Hematopoietic multipotent progenitor cell treated with erythropoietin and hydrocortisone succinate and interleukin-3 and kit ligand, for 6 days (in vitro differentiated cells): ENCODE results near the gene NKX1-1.
"Not testable (repeated sequence)": the region's sequence is repeated elsewhere in the genome, so short reads cannot be mapped to it uniquely, and the experiment has no call there.

ENCODE experiments used
- DNase-seq: peaks from one replicate; pipeline ENCODE4 v3.0.0-alpha.2; 2015

NKX1-1 gene

DNA sequence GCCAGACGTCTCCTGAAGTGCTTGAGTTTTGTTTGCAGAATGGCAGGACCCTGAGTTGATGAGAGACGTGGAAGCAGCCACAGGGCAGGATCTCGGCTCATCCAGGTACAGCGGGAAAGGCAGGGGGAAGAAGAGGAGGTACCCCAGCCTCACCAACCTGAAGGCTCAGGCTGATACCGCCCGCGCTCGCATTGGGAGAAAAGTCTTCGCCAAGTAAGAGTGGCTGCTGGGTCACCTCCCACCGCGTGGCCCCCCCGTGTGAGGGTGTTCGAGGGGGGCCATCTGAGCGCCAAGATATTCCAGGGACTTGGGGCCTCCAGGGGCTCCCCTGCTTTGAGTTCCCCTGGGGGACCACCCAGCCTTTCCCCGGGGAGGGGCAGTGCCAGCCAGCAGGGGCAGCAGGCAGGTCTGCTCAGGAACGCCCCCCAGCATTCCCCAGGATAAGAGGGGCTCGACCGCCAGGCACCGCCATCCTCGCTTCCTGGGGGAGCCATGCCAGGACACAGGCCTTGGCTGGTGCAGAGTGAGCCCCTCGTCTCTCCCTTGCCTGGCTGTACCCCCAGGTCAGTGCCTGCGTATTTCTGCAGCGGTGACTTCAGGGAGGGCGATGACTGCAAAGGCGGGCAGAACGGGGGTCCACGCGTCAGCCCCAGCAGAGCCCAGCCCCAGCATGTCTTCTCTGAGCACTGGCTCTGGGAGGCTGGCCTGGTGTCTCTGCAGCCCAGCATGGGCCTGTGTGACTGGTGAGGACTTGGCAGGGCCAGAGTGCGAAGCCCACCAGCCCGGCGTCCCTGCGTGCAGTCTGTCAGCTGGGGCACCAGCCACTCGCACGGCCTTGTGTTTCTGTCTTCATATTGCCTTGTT, 22.3 kb downstream of the NKX1-1 start:
- DNase-seq = no peak

DNA sequence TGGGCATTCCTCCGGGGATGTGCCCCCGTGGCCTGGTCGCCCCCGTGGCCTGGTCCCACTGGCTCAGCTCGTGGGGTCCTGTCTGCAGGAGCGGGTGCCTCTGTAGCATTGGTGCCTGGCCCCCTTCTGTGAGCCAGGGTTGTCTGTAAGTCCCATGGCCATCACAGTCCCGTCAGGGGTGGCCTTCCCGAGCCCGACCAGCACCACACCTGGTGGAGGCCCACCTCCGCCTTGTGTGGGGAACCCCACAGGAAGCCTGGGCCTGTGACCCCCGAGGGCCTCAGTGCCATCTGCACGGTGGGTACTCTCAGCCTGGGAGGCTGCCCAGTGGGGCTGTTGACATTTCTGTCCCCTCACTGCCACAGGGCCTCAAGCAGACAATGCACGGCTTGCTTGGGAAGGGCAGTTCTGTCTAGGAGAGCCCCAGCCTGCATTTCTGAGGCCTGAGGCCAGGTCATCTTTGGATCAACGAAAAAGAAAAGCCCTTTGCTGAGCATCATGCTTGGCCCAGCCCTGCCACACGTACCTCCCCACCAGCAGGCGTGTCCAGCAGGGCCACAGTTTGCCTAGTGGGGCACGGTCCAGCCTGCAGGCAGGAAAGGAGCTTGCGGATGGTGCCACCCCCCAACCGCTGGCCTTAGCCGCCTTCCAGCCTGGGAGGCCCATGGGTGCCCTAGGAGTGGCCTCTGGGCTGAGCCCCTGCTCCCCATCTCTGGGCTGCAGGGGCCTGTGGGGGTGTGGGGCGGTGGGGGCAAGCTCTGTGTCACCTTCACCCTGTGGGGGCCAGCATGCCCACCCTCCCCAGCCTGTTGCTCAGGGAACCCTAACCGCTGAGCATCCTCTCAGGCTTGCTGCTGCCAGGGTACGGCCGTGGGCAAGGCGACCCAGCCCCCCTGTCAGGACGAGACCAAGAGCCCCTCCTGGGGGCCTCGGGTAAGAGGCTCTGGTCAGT, 23.2 kb downstream of the NKX1-1 start:
- DNase-seq = no peak

DNA sequence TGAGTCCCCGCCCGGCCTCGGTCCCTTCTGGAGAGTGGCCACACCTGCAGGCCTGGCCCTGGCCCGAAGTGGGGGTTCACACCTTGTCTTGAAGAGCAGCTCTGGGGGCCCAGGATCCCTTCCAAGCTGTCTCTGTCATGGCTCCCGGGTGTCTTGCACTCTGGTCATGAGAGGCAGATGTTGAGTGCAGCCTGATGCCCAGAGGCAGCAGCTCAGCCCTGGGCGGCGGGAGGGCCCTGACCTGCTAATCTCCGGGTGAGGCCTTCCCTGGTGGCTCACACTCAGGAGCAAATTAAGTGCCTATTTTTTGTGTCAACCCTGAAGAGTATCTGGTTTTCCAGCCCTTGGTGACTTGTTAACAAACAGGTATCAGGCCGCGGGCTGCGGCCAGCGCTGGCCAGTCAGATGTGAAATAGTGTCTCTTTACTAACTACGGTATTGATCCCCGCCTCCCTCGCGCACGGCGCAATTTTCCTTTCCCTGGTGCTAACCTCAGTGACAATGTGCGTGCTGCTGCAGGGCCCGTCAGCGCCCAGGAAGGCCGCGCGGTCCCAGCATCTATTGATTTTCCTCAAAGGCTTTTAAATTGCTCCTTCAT, 24.2 kb downstream of the NKX1-1 start:
- DNase-seq = no peak

DNA sequence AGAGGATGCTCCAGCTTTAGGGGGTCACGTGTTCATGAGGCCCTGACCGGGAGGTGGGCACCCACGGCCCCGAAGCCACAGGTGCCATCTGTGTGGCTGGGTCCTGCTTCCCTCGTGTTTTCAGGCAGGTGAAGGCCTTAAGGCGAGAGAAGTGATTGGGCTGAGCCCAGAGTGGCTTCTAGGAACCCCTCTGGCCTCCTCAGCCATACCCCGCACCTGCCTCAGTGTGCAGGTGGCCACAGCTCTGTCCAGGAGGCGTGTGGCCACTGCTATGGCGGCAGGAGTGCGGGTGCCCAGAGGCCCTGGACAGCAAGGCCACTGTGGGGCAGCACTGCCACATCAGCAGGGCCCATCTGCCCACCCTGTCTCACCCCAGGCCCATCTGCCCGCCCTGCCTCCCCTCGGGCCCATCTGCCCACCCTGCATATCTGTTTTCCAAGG, 25.0 kb downstream of the NKX1-1 start:
- no peak for DNase-seq

DNA sequence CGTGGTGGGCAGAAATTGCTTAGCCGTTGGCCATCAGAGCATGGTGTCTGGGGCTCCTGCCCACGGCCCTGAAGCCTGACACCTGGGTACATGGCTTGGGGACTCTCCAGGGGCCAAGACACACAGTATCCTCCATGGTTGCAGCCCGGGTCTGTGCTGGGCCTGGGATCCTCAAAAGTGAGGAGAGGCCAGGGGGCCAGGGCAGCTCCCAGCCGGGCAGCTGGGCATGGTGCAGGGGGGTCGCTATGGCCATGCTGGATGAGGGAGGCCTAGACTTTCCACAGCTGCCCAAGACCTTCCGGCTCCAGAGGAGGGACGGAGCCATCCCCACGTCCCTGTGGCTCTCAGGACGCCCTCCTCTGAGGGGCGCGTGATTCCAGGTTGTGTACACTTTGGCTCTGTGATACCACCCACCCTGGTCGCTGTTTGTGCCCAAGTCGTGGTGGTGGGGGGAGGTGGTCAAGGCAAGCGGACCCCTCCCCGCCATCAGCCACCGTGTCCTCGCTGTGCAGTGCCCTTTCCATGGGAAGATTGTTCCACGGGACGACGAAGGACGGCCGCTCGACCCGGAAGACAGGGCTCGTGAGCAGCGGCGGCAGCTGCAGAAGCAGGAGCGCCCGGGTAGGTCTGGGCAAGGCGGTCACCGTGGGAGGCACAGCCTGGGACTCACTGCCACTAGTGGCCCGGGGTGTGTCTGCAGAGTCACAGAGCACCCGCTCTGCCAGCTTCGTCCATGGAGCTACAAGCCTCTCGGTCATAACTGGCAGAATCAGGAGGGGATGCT, 25.7 kb downstream of the NKX1-1 start:
- DNase-seq = no peak

DNA sequence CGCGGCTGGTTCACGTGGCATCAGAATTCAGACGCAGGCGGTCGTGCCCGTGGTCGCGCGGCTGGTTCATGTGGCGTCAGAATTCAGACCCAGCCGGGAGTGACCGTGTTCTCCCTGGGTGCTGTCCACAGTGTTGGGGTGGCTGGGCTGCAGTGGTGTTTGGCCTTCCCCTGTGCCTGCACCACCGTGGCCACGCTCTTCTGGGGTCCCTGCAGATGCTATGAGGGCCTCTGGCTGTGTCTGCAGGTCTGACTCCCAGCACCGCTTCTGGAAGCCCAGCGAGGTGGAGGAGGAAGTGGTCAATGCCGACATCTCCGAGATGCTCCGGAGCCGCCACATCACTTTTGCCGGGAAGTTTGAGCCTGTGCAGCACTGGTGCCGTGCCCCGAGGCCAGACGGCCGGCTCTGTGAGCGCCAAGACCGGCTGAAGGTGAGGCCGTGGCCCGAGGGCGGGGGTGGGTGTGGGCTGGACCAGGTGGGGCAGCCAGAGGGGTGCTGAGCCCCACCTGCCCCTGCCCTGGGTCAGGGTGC, 26.4 kb downstream of the NKX1-1 start:
- no peak for DNase-seq

DNA sequence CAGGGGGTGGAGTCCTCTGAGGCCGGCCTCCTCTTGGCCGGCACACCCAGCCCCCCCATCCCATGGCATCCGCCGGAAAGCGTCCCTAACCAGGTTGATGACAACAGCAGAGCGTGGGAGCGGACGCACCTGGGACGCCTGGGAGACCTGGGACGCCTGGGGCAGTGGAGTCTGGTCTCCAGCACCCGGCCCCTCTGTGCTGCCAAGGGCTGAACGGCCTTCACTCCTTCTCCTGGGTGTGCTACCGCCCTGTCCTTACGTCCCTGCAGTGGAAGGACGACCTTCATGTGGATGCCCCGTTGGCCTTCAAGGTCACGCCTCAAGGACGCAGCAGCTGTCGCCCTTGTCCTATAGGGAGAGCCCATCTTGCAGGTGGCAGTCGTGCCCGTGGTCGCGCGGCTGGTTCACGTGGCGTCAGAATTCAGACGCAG, 26.9 kb downstream of the NKX1-1 start:
- no peak for DNase-seq

DNA sequence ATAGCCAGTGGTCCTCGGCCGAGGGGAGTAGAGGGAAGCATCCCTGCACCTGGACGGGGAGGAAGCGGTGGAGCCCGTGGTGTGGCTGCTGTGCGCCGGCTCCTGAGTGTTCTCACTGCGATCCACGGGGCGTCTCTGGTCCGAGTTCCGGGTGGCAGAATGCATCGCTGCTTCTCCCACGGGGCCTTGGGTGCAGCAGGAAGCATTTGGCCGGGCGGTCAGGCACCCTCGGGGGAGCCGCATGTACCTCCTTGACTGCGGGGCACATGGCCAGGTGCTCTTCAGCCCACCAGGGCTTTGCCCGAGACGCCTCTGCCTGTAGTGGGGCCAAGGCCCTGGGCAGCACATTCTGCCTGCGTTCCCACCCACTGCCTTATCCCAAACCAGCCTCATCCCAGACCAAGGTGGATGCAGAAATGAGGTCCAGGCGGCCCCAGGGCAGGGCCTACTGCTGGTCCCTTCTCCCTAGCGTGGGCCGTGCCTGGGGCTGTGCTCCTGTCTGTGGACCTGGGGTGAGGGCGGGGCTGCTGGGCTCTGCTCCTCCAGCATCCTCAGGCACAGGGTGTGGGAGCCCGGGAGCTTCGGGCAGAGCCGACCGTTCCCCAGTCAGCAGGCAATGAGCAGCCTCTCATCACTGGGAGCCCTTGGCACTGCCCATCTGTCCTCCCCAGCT, 27.5 kb downstream of the NKX1-1 start:
- no peak for DNase-seq

DNA sequence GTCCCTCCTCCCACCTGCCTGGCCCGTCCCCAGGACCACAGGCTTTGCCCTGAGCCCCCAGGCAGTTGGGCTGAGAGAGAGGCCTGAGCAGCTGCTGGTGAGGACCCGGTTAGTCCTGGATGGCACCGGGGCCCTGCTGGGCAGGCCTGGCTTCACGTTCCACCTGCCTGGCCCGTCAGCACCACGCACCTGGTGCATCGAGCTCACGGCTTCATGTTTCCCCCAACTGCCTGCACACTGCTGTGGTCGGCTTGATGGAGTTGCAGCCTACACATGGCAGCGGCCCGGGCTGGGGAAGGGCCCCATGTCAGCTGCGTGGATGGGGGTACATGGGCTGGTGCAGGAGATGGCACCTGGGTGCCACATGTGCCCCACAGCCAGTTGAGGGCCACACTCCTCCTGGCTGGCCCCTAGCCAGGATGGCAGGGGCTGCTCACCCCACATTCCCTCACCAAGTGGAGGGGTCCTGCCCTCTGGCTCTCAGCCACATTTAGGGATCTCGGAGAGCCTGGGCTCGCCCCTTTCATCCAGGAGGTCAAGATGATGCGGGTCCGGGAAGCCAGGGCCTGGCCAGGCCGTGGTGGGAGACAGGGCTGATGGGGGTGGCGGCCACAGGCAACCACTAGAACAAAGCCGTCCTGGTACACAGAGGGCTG, 28.5 kb downstream of the NKX1-1 start:
- no peak for DNase-seq

DNA sequence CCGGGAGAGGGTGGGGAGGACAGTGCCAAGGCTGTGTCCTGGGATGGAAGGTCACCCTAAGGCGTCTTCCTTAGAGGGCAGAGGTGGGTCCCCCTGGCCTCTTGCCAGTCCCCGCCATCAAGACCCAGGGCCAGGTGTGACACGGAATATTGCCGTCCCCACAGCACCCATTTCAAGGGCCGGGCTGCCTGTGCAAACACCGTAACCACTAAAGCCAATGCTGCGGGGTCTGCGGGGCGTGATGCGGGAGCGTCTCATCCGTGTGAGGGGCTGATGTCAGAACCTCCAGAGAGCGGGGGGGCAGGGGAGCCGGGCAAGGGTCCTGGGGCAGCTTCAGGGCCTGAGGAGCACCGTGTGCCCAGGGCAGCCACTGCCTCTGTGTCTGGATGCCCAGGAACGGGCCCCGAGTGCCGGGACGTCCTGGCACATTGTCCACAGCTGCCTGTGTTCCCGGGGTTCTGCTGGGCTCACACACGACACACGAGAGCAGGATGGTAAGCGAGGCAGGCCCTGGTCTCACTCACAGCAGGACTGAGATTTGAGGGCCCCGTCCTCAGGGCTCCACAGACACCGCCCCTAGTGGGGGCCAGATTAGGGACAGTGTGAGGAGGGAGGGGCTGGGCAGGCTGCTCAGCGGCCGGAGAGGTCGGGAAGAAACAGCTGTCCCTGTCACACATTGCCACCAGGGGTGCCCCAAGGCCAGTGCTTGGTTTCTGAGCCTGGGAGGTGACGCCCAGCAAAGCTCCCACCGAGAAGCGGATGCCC, 29.2 kb downstream of the NKX1-1 start:
- no peak for DNase-seq

DNA sequence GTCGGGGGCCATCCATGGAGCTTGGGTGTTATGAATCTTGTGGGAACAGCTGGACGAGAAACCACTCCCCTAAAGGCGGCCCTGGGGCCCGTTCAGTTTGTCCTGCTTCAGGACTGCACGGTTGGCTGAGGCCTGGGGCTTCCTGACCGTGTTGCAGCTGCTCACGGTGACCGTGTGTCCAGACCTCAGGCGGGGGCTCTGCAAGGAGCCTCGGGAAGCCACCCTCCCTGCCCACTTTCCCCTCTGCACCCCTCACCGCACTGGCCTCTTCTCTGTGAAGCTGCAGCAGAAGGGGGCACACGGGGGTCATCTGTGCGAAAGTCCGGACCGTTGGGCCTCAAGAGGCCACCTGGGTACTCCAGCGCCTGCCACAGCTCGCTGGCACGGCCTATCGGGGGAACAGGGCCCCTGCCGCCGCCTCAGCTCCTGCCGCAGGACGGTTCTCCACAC, 29.8 kb downstream of the NKX1-1 start:
- DNase-seq = no peak

DNA sequence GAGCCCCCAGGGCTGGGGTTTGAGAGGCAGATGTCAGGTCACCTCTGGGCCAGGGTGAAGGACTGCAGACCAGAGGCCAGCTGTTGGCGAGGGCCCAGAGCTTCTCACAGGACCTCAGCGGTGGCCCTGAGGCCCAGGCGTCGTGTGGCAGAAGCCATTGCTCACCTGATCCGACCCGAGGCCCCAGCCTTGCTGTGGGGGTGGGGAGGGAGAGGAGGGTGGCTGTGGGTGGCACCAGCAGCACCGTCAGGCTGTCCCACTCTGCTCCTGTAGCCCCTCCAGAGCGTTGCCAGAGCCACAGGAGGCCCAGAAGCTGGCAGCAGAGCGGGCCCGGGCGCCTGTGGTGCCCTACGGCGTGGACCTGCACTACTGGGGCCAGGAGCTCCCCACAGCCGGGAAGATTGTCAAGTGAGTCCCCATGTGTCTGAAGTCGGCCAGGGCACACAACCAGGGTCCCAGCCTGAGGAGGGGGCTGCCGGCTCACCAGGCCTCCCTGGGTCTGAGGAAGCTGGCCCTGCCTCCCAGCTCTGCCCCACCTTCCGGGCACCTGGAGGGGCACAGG, 30.4 kb downstream of the NKX1-1 start:
- no peak for DNase-seq

DNA sequence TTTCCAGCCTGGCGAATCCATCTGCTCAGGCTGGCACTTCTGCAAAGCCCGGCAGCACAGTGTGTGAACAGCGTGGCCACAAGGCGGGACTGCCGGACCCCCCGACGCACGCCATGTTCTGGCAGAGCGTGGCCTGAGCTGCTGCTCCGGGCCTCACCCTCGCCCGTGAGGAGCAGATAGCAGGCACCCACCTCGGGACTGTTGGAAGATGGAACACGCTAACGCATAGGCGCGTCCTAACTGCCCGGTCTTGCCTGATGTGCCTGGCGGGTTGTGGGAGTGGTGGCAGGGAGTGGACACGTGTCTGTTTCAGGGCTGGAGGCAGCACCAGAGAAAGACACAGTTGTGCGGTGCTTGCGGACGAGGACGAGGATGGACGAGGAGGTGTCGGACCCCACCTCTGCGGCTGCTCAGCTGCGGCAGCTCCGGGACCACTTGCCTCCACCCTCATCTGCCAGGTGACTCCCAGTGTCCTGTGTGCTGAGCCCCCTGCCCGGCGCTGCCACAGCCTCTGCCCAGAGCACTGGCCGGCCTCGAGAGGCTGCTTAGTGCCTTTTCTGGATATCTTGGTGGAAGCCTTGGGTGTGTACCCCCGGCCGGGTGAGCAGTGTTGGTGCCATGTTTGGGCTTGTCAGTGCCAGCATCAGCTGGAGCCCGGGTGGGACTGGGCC, 31.1 kb downstream of the NKX1-1 start:
- DNase-seq = no peak

DNA sequence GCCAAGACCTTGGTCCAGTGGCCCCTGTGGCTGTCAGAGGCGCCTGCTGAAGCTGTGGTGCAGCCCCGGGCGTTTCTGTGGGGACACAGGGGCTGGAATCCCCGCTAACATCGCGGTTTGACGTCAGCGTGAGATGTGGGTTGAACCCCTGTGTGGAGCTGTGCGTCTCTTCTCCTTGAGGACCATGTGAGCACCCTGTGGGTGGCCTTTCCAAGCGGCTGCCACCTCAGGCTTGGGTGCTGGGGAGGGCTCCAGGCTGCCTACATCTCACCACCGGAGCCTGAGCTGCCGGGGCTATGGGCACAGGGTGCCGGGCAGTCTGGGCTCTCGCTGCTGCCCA, 31.6 kb downstream of the NKX1-1 start:
- DNase-seq = no peak

DNA sequence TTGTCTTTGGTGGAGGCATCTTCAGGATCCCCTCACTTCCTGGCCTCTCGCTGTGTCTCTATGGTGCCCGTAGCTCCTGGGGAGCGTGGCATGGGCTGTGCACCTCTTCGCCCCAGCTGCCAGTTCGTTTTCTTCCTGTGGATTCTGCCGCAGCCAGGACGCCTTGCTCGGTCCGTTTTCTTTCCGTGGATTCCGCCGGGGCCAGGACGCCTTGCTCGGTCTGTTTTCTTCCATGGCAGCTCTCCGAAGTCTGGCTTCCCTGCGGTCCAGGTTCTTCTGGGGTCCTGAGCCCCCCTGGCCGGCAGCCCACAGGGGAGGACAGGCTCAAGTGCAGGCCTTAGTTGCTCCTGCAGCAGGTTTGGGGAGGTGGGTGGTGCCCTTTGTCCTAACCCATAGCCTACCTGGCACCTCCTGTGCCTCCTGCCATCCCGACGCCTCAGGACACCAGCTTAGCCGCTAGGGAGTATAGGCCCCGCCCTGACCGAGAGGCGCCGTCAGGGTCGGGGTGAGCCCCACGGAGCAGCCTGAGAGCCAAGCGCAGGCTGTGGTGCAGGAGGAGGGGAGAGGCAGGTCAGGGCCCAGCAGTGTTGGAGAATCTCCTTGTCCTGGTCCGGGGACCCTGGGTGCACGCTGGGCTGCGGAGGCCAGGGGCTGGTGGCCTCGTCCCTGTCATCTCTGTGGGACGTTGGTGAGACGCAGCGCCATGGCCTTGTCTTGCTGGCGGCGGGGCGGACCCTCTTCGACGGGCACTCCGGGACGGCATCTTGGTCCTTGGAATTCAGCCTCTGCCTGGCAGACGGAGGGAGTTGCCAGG, 32.1 kb downstream of the NKX1-1 start:
- DNase-seq = no peak

DNA sequence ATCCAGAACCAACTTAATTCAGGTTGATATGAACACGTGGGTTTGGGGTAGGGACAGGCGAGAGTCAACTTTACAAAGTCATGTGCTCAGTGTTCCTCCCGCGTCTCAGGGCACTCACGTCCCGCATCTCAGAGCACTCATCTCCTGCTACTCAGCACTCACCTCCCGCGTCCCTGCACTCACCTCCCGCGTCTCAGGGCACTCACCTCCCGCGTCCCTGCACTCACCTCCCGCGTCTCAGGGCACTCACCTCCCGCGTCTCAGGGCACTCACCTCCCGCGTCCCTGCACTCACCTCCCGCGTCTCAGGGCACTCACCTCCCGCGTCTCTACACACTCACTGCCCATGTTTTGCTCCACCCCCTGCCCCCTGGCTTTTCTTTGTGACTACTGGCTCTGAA, 33.7 kb downstream of the NKX1-1 start:
- not testable (repeated sequence) for DNase-seq

DNA sequence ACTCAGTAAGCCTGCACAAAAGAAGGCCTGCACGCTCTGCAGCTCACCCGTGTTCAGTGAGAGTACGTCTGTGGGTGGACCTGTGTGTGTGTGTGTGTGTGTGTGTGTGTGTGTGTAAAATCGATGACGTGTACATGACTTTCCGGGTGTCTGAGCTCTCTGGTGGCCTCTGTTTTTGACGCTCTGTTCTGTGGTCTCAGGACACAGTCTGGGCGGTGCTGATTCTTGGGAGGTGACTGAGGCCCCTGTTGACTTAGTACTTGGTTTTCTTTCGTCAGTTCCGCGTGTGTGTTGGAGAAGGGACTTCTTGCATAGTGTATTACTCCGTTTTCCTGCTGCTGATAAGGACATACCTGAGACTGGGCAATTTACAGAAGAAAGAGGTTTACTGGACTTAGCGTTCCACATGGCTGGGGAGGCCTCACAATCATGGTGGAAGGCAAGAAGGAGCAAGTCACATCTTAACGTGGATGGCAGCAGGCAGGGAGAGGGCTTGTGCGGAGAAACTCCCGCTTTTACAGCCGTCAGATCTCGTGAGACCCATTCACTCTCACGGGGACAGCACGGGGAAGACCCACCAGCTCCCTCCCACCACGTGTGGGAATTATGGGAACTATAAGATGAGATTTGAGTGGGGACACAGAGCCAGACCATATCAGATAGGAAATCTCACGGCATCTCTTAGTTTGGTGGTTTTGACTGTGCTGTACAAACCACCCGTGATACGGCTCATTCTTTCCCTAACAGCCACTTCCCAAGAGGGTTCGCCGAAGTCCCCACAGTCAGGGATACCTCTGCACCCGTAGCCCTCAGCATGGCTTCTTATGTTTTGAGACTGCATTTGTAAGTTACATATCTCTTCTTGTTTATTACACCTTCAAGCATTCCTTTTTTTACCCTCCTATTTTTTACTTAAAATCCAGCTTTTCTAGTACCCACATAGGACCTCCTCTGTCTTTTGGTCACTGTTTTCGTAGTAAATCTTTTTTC, 34.8 kb downstream of the NKX1-1 start:
- DNase-seq = no peak
